Measurements from ENCODE around the gene DNAJB1. TPM values are rescaled to one million over a fixed set of nuclear protein-coding genes. Genes with fewer than 3 reads are reported as not detected.

The DNAJB1 gene
- total and polyA plus RNA-seq, 2 of the 13 experiments (the other 11 are each of a cell fraction or from before 2014, with no cell fraction given): 87.5 to 97.3 TPM

- ATAC-seq (no peak), FAIRE-seq (no peak), DNase-seq (ENCODE audit: low spot score) (no peak)
- peaks cover 37% of the 10 kb centered on the region for H3K79me2 ChIP-seq (ENCODE audit: insufficient read depth, low read length)
- intact Hi-C loops (cut with micrococcal nuclease; ENCODE audit: unreplicated experiment) (no loop called here), in situ Hi-C loops (cut with HindIII; ENCODE audit: extremely low pct_ligation_motif_present, low pct_unique_long_range_greater_than_20kb) (no loop called here)
- H3K4me3 ChIP-seq (replicated peaks in 1 of 3; ENCODE audit: insufficient read depth in 1 of 3, low read depth in 2 of 3, low read length in 3 of 3): peak overlapping the region in 2 of 3 experiments; percentile 57 to 70; a peak in 3 of 6 replicates
- peak overlapping the region; percentile 81 for H3K9ac ChIP-seq (ENCODE audit: insufficient read depth, low read depth, low read length)
- H3K4me1 ChIP-seq (ENCODE audit: insufficient read depth, low read length): peaks cover 66% of the 10 kb centered on the region
- POLR2A ChIA-PET: interaction anchor here (0.9 to 5.8 kb wide), 14 partner anchors 9 to 170 kb away, joined by 3 to 123 read pairs (median 8); partner anchors contain the start of genes GIPC1, NDUFB7, TECR and ZNF333
- peak overlapping the region; percentile 97 for H3K27ac ChIP-seq (ENCODE audit: extremely low read length, insufficient read depth, low read length)
- no peak overlapping the region for H2AFZ ChIP-seq (ENCODE audit: low read length)
- 62% methylated on average over 22 of the region's 22 CpGs for WGBS (ENCODE audit: low lambda C conversion rate)
- H3K4me2 ChIP-seq (ENCODE audit: low read depth, low read length): peak overlapping the region; percentile 75
- CTCF ChIA-PET (ENCODE audit: low intra/inter-chr PET ratio, low total read pairs): no interaction called here
- H4K20me1 ChIP-seq (ENCODE audit: insufficient read depth, low read length): peaks cover 32% of the 10 kb centered on the region
- no TSS peak for BruUV-seq (replicated peaks)
- no peaks in the 10 kb centered on the region for H3K9me3 ChIP-seq (ENCODE audit: low read length)
- peaks cover 9 to 22% of the 10 kb centered on the region in 2 experiments for H3K36me3 ChIP-seq (replicated peaks in 1 of 2; ENCODE audit: control insufficient read depth in 1 of 2, insufficient read depth in 2 of 2, low read length in 2 of 2)
- no peaks in the 10 kb centered on the region; a peak in 1 of 5 replicates for H3K27me3 ChIP-seq (ENCODE audit: control insufficient read depth in 1 of 2, insufficient read depth in 2 of 2, low read length in 2 of 2)
- TF ChIP-seq SP1 (IDR thresholded peaks at IDR 0.05) (no peak), SP1 (CRISPR knock-in tag; IDR thresholded peaks at IDR 0.05) (0 out of 2 replicates have a peak, but pooled peaks have one; percentile 25), ZNF44 (CRISPR knock-in tag; IDR thresholded peaks at IDR 0.05) (0 out of 2 replicates have a peak, but pooled peaks have one; percentile 6), ZC3H4 (CRISPR knock-in tag; IDR thresholded peaks at IDR 0.05; ENCODE audit: borderline replicate concordance) (peak; percentile 54; the same call in 1 of the 2 replicates), ZNF496 (CRISPR knock-in tag; IDR thresholded peaks at IDR 0.05; ENCODE audit: insufficient replicate concordance) (no peak), TBX3 (IDR thresholded peaks at IDR 0.05; ENCODE audit: borderline replicate concordance) (no peak), ZNF136 (CRISPR knock-in tag; IDR thresholded peaks at IDR 0.05; ENCODE audit: low read depth) (no peak), PRPF4 (IDR thresholded peaks at IDR 0.05; ENCODE audit: low read depth, low read length, poor library complexity, severe bottlenecking) (peak; percentile 80), ZNF382 (CRISPR knock-in tag; IDR thresholded peaks at IDR 0.05; ENCODE audit: borderline replicate concordance) (no peak), ZNF224 (CRISPR knock-in tag; IDR thresholded peaks at IDR 0.05) (no peak), SNAI1 (CRISPR knock-in tag; IDR thresholded peaks at IDR 0.05; ENCODE audit: borderline replicate concordance) (0 out of 2 replicates have a peak, but pooled peaks have one; percentile 70), ZNF235 (CRISPR knock-in tag; IDR thresholded peaks at IDR 0.05; ENCODE audit: borderline replicate concordance) (0 out of 2 replicates have a peak, but pooled peaks have one; percentile 27), ZNF790 (CRISPR knock-in tag; IDR thresholded peaks at IDR 0.05; ENCODE audit: borderline replicate concordance) (no peak), ATF7 (IDR thresholded peaks at IDR 0.05) (no peak), ATF7 (CRISPR knock-in tag; IDR thresholded peaks at IDR 0.05) (no peak), ZNF383 (CRISPR knock-in tag; IDR thresholded peaks at IDR 0.05; ENCODE audit: borderline replicate concordance) (no peak), MAZ (IDR thresholded peaks at IDR 0.05; ENCODE audit: borderline replicate concordance, low read depth, low read length) (0 out of 2 replicates have a peak, but pooled peaks have one; percentile 9), MAZ (CRISPR knock-in tag; IDR thresholded peaks at IDR 0.05; ENCODE audit: low read depth) (no peak), ZBTB44 (CRISPR knock-in tag; IDR thresholded peaks at IDR 0.05) (0 out of 2 replicates have a peak, but pooled peaks have one; percentile 4), U2AF1 (optimal IDR thresholded peaks at IDR 0.05; ENCODE audit: low read depth, low read length) (peak; percentile 58), MIXL1 (CRISPR knock-in tag; IDR thresholded peaks at IDR 0.05) (no peak), WIZ (CRISPR knock-in tag; IDR thresholded peaks at IDR 0.05) (no peak), MBD4 (IDR thresholded peaks at IDR 0.05; ENCODE audit: borderline replicate concordance, low read length) (peak; percentile 83), ZSCAN21 (CRISPR knock-in tag; IDR thresholded peaks at IDR 0.05; ENCODE audit: borderline replicate concordance) (no peak), NFKBIZ (CRISPR knock-in tag; IDR thresholded peaks at IDR 0.05) (0 out of 2 replicates have a peak, but pooled peaks have one; percentile 12), SUZ12 (IDR thresholded peaks at IDR 0.05; ENCODE audit: low read depth, low read length) (no peak)
Observed at GRCh38 chr19:14519245-14519859, 1.2 kb upstream of the DNAJB1 start.
